Vagina (tissue), 2 donors: ENCODE measurements around the gene DDX39B. TPM values are rescaled to one million over a fixed set of nuclear protein-coding genes. Genes with fewer than 3 reads are reported as not detected.
"Not testable (repeated sequence)": the region's sequence is repeated elsewhere in the genome, so short reads cannot be mapped to it uniquely, and the experiment has no call there.

Experiments
- DNase-seq, 2 donors: peaks; one replicate each; pipeline ENCODE4 v3.0.0-alpha.2; 2017; ENCODE audit errors: extremely low spot score in 2 of 2
- H3K27ac ChIP-seq: fragments of 200-600 bp; sonication (generic); one replicate; pipeline ENCODE4 v1.5.1; 2019
- H3K27me3 ChIP-seq: fragments of 200-600 bp; sonication (generic); one replicate; pipeline ENCODE4 v1.5.1; 2019
- H3K36me3 ChIP-seq, 2 donors: fragments of 200-600 bp; sonication (generic); one replicate each; pipeline ENCODE4 v1.5.1; 2017 to 2019
- H3K4me1 ChIP-seq: fragments of 200-600 bp; sonication (generic); one replicate; pipeline ENCODE4 v1.5.1; 2019
- H3K4me3 ChIP-seq, 2 donors: fragments of 200-600 bp; sonication (generic); 1 replicate in 1 of 2; 2 replicates in 1 of 2; pipeline ENCODE4 v1.5.1; 2016 to 2019
- H3K9me3 ChIP-seq: fragments of 200-600 bp; sonication (generic); one replicate; pipeline ENCODE4 v1.5.1; 2019
- CTCF ChIP-seq, 3 experiments: fragments of 450-650 bp in 2 of 3; fragments of 200-600 bp in 1 of 3; sonication (generic) in 1 of 3; IDR thresholded peaks; one replicate each; pipeline ENCODE4 v1.5.1; 2017 to 2019; ENCODE audit warnings: antibody characterized with exemption in 3 of 3, mild to moderate bottlenecking in 2 of 3, moderate library complexity in 2 of 3
- POLR2A ChIP-seq, 2 donors: fragments of 450-650 bp; IDR thresholded peaks; one replicate each; pipeline ENCODE4 v1.6.1; 2017; ENCODE audit warnings: antibody characterized with exemption in 2 of 2, mild to moderate bottlenecking in 2 of 2, moderate library complexity in 2 of 2
- POLR2AphosphoS5 ChIP-seq, 2 donors: sonication (generic); formaldehyde crosslinking; IDR thresholded peaks; one replicate each; pipeline ENCODE4 v1.9.0; 2017; ENCODE audit warnings: antibody characterized with exemption in 2 of 2, mild to moderate bottlenecking in 2 of 2, low read depth in 1 of 2; ENCODE audit not compliant: insufficient read depth in 1 of 2
- intact Hi-C: fragments of 100-400 bp; cut with DNase I; formaldehyde crosslinking; loops from one replicate; pipeline ENCODE4 v1.15.1; 2023
- total RNA-seq: library from RNA; depleted of rRNA; stranded (reverse); fragments of >200 nt; gene quantifications from one replicate; pipeline ENCODE4 v1.2.3, GENCODE V29; 2016

Gene DDX39B
- total RNA-seq, 1 donor from 2014 or later: 299 TPM

- Histone ChIP-seq H3K4me3 (no peak overlapping the region), H3K27me3 (no peaks in the 10 kb centered on the region), H3K9me3 (no peaks in the 10 kb centered on the region), H3K36me3 (peaks cover 0 to 14% of the 10 kb centered on the region in 2 donors), H3K27ac (no peak overlapping the region), H3K4me1 (no peaks in the 10 kb centered on the region)
- DNase-seq: no peak
- intact Hi-C loops: no loop called here
- TF ChIP-seq POLR2AphosphoS5 (IDR thresholded peaks at IDR 0.05; ENCODE audit: insufficient read depth in 1 of 2, low read depth in 1 of 2) (no peak), CTCF (IDR thresholded peaks at IDR 0.05) (no peak), POLR2A (IDR thresholded peaks at IDR 0.05) (no peak)
Observed at GRCh38 chr6:31525932-31526591, 15.7 kb downstream of the DDX39B start.

- no peak overlapping the region for H3K27ac ChIP-seq
- H3K27me3 ChIP-seq: no peaks in the 10 kb centered on the region
- peaks cover 0 to 9% of the 10 kb centered on the region in 2 donors for H3K36me3 ChIP-seq
- intact Hi-C loops: no loop called here
- no peak for TF ChIP-seq POLR2AphosphoS5 (IDR thresholded peaks at IDR 0.05; ENCODE audit: insufficient read depth in 1 of 2, low read depth in 1 of 2)
- TF ChIP-seq POLR2A (IDR thresholded peaks at IDR 0.05): no peak
- no peak for TF ChIP-seq CTCF (IDR thresholded peaks at IDR 0.05)
- H3K9me3 ChIP-seq: no peaks in the 10 kb centered on the region
- DNase-seq: no peak
- no peaks in the 10 kb centered on the region for H3K4me1 ChIP-seq
- H3K4me3 ChIP-seq: no peak overlapping the region
Observed at GRCh38 chr6:31525553-31525931, 16.3 kb downstream of the DDX39B start.

GRCh38 chr6:31521835-31522234 lies 20.0 kb downstream of the DDX39B start:
- no peak overlapping the region for H3K4me3 ChIP-seq
- DNase-seq: peak in 1 of 2 donors; percentile 1
- H3K27ac ChIP-seq: no peak overlapping the region
- H3K9me3 ChIP-seq: no peaks in the 10 kb centered on the region
- H3K27me3 ChIP-seq: no peaks in the 10 kb centered on the region
- intact Hi-C loops: no loop called here
- no peaks in the 10 kb centered on the region for H3K4me1 ChIP-seq
- no peaks in the 10 kb centered on the region for H3K36me3 ChIP-seq
- TF ChIP-seq POLR2AphosphoS5 (IDR thresholded peaks at IDR 0.05; ENCODE audit: insufficient read depth in 1 of 2, low read depth in 1 of 2): no peak
- no peak for TF ChIP-seq POLR2A (IDR thresholded peaks at IDR 0.05)
- no peak for TF ChIP-seq CTCF (IDR thresholded peaks at IDR 0.05)

GRCh38 chr6:31513456-31514165 lies 28.2 kb downstream of the DDX39B start:
- Histone ChIP-seq H3K27me3 (no peaks in the 10 kb centered on the region), H3K4me3 (no peak overlapping the region), H3K9me3 (no peaks in the 10 kb centered on the region), H3K36me3 (no peaks in the 10 kb centered on the region), H3K4me1 (no peaks in the 10 kb centered on the region), H3K27ac (no peak overlapping the region)
- TF ChIP-seq POLR2AphosphoS5 (IDR thresholded peaks at IDR 0.05; ENCODE audit: insufficient read depth in 1 of 2, low read depth in 1 of 2) (no peak), CTCF (IDR thresholded peaks at IDR 0.05) (no peak), POLR2A (IDR thresholded peaks at IDR 0.05) (no peak)
- DNase-seq: no peak
- intact Hi-C loops: no loop called here

- no peak for TF ChIP-seq CTCF (IDR thresholded peaks at IDR 0.05)
- TF ChIP-seq POLR2A (IDR thresholded peaks at IDR 0.05): no peak
- TF ChIP-seq POLR2AphosphoS5 (IDR thresholded peaks at IDR 0.05; ENCODE audit: insufficient read depth in 1 of 2, low read depth in 1 of 2): no peak
- DNase-seq: no peak
Observed at GRCh38 chr6:31510007-31510406, 31.8 kb downstream of the DDX39B start.

GRCh38 chr6:31509036-31509435 lies 32.8 kb downstream of the DDX39B start:
- DNase-seq, H3K9me3 ChIP-seq, H3K4me3 ChIP-seq, H3K36me3 ChIP-seq, H3K27me3 ChIP-seq, intact Hi-C loops, H3K27ac ChIP-seq, H3K4me1 ChIP-seq: not testable (repeated sequence)

More at GRCh38 chr6:31510007-31510406, 31.8 kb downstream of the DDX39B start:
- no peaks in the 10 kb centered on the region for H3K36me3 ChIP-seq
- intact Hi-C loops: no loop called here
- no peaks in the 10 kb centered on the region for H3K4me1 ChIP-seq
- no peaks in the 10 kb centered on the region for H3K9me3 ChIP-seq
- no peak overlapping the region for H3K4me3 ChIP-seq
- no peaks in the 10 kb centered on the region for H3K27me3 ChIP-seq
- H3K27ac ChIP-seq: no peak overlapping the region
